GM12878 (cell line): ENCODE data around the gene HOATZ. TPM values are rescaled to one million over a fixed set of nuclear protein-coding genes. Genes with fewer than 3 reads are reported as not detected.

Experiments
- BMI1 ChIP-seq: fragments of 450-650 bp; IDR thresholded peaks from 2 replicates; pipeline ENCODE4 v1.6.1; 2016; ENCODE audit warnings: mild to moderate bottlenecking, moderate library complexity, borderline replicate concordance
- RFX5 ChIP-seq: IDR thresholded peaks from 2 replicates; pipeline ENCODE4 v1.6.1; 2011; ENCODE audit warnings: low read depth, low read length, improper control_type of control experiment
- RUNX3 ChIP-seq: IDR thresholded peaks from 2 replicates; pipeline ENCODE4 v1.6.1; 2012; ENCODE audit warnings: low read length, inconsistent platforms
- SUZ12 ChIP-seq: fragments of 200-600 bp; sonication (generic); IDR thresholded peaks from one replicate; pipeline ENCODE4 v1.6.1; 2018; ENCODE audit warnings: antibody characterized with exemption, mild to moderate bottlenecking; ENCODE audit not compliant: unreplicated experiment
- ZBTB4 ChIP-seq: fragments of 450-650 bp; formaldehyde crosslinking; IDR thresholded peaks from 2 replicates; pipeline ENCODE4 v1.4.0; 2022; ENCODE audit warnings: mild to moderate bottlenecking, moderate library complexity
- ZNF592 ChIP-seq: fragments of 450-650 bp; IDR thresholded peaks from 2 replicates; pipeline ENCODE4 v1.6.1; 2017; ENCODE audit warnings: mild to moderate bottlenecking, moderate library complexity
- polyA plus RNA-seq, 11 experiments: library from polyadenylated mRNA; depleted of rRNA in 4 of 11; unstranded in 6 of 11; stranded (reverse) in 5 of 11; fragments of >200 nt; fragmentation: Nextera tagmentation in 4 of 11; fragmentation: Illumina TruSeq in 1 of 11; extraction: Ambion mirVana in 4 of 11; extraction: Trizol in 1 of 11; gene quantifications; 1 replicate in 1 of 11; 2 replicates in 10 of 11; pipeline versions ENCODE4 v1.2.1 to v1.2.3, GENCODE V29; 2011 to 2016; ENCODE audit warnings: inconsistent platforms in 2 of 11, missing spikeins in 2 of 11, low read depth in 1 of 11
- total RNA-seq, 4 experiments: library from RNA; depleted of rRNA in 3 of 4; stranded (reverse); fragments of >200 nt in 3 of 4; fragmentation: Illumina TruSeq in 1 of 4; extraction: Trizol in 1 of 4; gene quantifications; 2 replicates each; pipeline versions ENCODE4 v1.2.1 to v1.2.3, GENCODE V29; 2013 to 2021

The HOATZ gene
- total and polyA plus RNA-seq, 10 of the 15 experiments (the other 5 are each of a cell fraction or from before 2014, with no cell fraction given), result 0.28 TPM; not detected in 9

GRCh38 chr11:111542606-111543275 is 28.2 kb downstream of the HOATZ start (continued):
- TF ChIP-seq ZBTB4 (no peak), RUNX3 (no peak), BMI1 (no peak), SUZ12 (no peak), RFX5 (no peak), ZNF592 (no peak)
